AG09309 (cell line): Measurements from ENCODE around the gene TRAF5.
"Not testable (repeated sequence)": the region's sequence is repeated elsewhere in the genome, so short reads cannot be mapped to it uniquely, and the experiment has no call there.

Experiments used
- DNase-seq: peaks from one replicate; pipeline ENCODE4 v3.0.0-alpha.2; 2010; ENCODE audit warnings: low read depth
- H3K4me3 ChIP-seq: 2 replicates; pipeline ENCODE4 v1.5.1; 2011; ENCODE audit warnings: mild to moderate bottlenecking, low read depth, low read length, moderate library complexity; ENCODE audit not compliant: control insufficient read depth
- CTCF ChIP-seq: IDR thresholded peaks from 2 replicates; pipeline ENCODE4 v1.5.1; 2011; ENCODE audit warnings: mild to moderate bottlenecking, low read depth, low read length, inconsistent platforms; ENCODE audit not compliant: insufficient read depth, control insufficient read depth; ENCODE audit errors: missing control alignments

Gene TRAF5

GRCh38 chr1:211319892-211320291, 6.7 kb upstream of the TRAF5 start:
- no peak for DNase-seq
- H3K4me3 ChIP-seq, result no peak overlapping the region
- TF ChIP-seq CTCF, result no peak

GRCh38 chr1:211320980-211321379, 5.7 kb upstream of the TRAF5 start:
- DNase-seq, result no peak
- H3K4me3 ChIP-seq, result no peak overlapping the region
- no peak for TF ChIP-seq CTCF

DNA sequence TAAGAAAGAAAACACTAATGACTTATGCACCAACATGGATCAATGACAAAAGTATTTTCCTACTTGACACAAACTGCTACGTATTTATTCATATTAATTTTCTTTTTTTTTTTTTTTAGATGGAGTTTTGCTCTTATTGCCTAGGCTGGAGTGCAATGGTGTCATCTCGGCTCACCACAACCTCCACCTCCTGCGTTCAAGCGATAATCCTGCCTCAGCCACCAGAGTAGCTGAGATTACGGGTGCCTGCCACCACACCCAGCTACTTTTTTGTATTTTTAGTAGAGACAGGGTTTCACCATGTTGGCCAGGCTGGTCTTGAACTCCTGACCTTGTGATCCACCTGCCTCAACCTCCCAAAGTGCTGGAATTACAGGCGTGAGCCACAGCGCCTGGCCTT, 5.0 kb upstream of the TRAF5 start:
- not testable (repeated sequence) for H3K4me3 ChIP-seq, DNase-seq

GRCh38 chr1:211323156-211324063, 3.2 kb upstream of the TRAF5 start:
- no peak overlapping the region for H3K4me3 ChIP-seq
- no peak for DNase-seq
- peak; percentile 89 for TF ChIP-seq CTCF

DNA sequence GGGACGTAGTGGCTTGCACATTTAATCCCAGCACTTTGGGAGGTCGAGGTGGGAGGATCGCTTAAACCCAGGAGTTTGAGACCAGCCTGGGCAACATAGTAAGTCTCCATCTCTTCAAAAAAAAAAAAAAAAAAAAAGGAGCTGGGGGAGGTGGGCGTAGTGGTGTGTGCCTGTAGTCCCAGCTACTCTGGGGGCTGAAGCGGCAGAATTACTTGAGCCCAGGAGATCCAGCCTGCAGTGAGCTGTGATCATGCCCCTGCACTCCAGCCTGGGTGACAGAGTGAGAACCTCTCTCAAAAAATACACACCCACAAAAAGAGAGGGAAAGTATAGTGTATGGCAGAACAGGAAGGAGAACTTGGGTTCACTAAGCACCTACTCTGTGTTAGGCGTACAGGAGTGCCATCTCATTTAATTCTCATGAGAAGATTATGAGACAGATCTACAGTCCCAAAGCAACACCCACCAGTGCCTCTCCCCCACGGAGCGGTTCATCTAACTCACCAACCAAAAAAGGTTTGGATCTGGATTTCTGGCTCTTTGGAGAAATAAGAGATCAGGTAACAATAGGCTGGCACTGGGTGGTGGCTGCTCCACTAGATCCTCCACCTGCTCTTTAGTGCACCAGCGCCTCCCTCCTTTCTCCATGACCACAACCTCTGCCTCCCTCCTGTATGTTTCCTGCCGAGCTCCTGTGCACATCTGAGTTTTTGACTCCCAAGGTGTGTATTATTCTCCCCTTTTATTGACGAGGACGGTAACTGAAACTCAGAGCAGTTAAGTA, 1.4 kb upstream of the TRAF5 start:
- no peak for DNase-seq
- TF ChIP-seq CTCF, result no peak
- no peak overlapping the region for H3K4me3 ChIP-seq

GRCh38 chr1:211326140-211326527, 499 bp upstream of the TRAF5 start:
- no peak for TF ChIP-seq CTCF
- peak overlapping the region; percentile 84 for H3K4me3 ChIP-seq
- no peak for DNase-seq

DNA sequence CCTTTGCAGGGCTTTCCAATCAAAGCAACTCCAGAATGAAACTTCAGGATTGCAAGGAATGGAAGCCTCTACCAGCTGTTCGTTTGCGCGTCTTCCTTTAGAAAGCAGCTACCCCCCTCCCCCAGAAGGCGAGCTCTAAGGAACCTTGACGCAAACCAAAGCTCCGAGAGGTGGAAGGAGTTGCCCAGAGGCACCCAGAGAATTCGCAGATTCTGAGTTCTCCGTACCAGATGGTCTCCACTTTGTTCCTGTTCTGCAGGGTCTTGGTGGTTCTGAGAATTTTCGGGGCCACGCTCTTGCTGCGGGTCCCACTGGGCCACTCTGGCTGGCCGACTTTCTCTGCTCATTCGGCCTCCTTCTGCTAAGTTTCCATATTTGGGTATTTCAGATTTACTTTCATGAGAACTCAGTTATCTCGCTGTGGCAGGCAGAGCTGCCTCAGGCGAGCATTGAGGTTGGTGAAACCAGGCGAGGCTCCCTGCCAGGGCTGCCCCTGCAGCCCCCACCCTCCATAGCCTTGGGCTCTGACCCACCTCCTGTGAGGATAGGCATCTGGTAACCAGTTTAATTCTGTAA, 801 bp downstream of the TRAF5 start:
- DNase-seq, result no peak
- H3K4me3 ChIP-seq, result peak overlapping the region; percentile 84
- TF ChIP-seq CTCF, result no peak
